Activated CD4-positive, alpha-beta T cell treated with anti-CD3 and anti-CD28 coated beads for 36 hours (primary cell): ENCODE measurements around the gene KCNK16. TPM values are rescaled to one million over a fixed set of nuclear protein-coding genes. Genes with fewer than 3 reads are reported as not detected.

ENCODE experiments used
- ATAC-seq: fragments of 200-7000 bp; cut with Tn5 transposase; one replicate; pipeline ENCODE4 v1.10.0; 2021; ENCODE audit warnings: mild to moderate bottlenecking, moderate library complexity
- CTCF ChIA-PET: fragments of 350-600 bp; sonication (Branson Sonifier 250); formaldehyde crosslinking; loops from one replicate; lab custom pipeline; 2021; ENCODE audit warnings: antibody characterized with exemption; lab: Charles Lee
- POLR2A ChIA-PET: fragments of 350-600 bp; sonication (Branson Sonifier 250); formaldehyde crosslinking; loops from one replicate; lab custom pipeline; 2021; ENCODE audit warnings: antibody characterized with exemption, inconsistent platforms; lab: Charles Lee
- DNase-seq: peaks from one replicate; pipeline ENCODE4 v3.0.0-alpha.2; 2020
- H3K27ac Mint-ChIP-seq: one replicate; pipeline ENCODE4 v1.8.0; 2021; ENCODE audit warnings: mixed read lengths
- H3K27me3 Mint-ChIP-seq: one replicate; pipeline ENCODE4 v1.8.0; 2021; ENCODE audit warnings: mixed read lengths
- H3K36me3 Mint-ChIP-seq: one replicate; pipeline ENCODE4 v1.8.0; 2021; ENCODE audit warnings: low read depth, mixed read lengths
- H3K4me1 Mint-ChIP-seq: one replicate; pipeline ENCODE4 v1.8.0; 2021; ENCODE audit warnings: mixed read lengths
- H3K4me3 Mint-ChIP-seq: one replicate; pipeline ENCODE4 v1.8.0; 2021; ENCODE audit warnings: mild to moderate bottlenecking, moderate library complexity, mixed read lengths
- H3K9me3 Mint-ChIP-seq: one replicate; pipeline ENCODE4 v1.8.0; 2021; ENCODE audit warnings: low read depth, mixed read lengths
- intact Hi-C, 2 experiments: fragments of 100-400 bp; cut with DNase I in 1 of 2; cut with micrococcal nuclease in 1 of 2; formaldehyde crosslinking; loops; one replicate each; pipeline versions ENCODE4 v1.14.2 to v1.15.1; 2022 to 2024; cut with DNase I, micrococcal nuclease
- total RNA-seq, 2 experiments: library from RNA; stranded (reverse); gene quantifications; one replicate each; pipeline ENCODE4 v1.2.3, GENCODE V29; 2021

KCNK16 gene
- total RNA-seq, 2 experiments from 2014 or later, result not detected

- CTCF ChIA-PET, result no interaction called here
- no peaks in the 10 kb centered on the region for H3K9me3 Mint-ChIP-seq
- ATAC-seq, result no peak
These were observed 49.1 kb downstream of the KCNK16 start for GRCh38 chr6:39273406-39273821.

GRCh38 chr6:39269961-39270360 is 52.5 kb downstream of the KCNK16 start:
- peaks cover 4% of the 10 kb centered on the region for H3K4me1 Mint-ChIP-seq
- intact Hi-C loops, result no loop called here
- POLR2A ChIA-PET, result no interaction called here
- H3K27ac Mint-ChIP-seq, result no peak overlapping the region
- H3K27me3 Mint-ChIP-seq, result no peaks in the 10 kb centered on the region
- no peak overlapping the region for H3K4me3 Mint-ChIP-seq
- no peaks in the 10 kb centered on the region for H3K9me3 Mint-ChIP-seq
- ATAC-seq (no peak), DNase-seq (no peak)
- H3K36me3 Mint-ChIP-seq, result no peaks in the 10 kb centered on the region
- CTCF ChIA-PET, result interaction anchor here (1.2 kb wide), 1 partner anchor 102 kb away, joined by 5 read pairs; no protein-coding TSS in a partner anchor

More at GRCh38 chr6:39273406-39273821, 49.1 kb downstream of the KCNK16 start:
- H3K4me1 Mint-ChIP-seq, result no peaks in the 10 kb centered on the region
- POLR2A ChIA-PET, result interaction anchor here (0.5 kb wide), 1 partner anchor 162 kb away, joined by 3 read pairs; no protein-coding TSS in a partner anchor
- no peak overlapping the region for H3K4me3 Mint-ChIP-seq
- no peaks in the 10 kb centered on the region for H3K27me3 Mint-ChIP-seq
- H3K27ac Mint-ChIP-seq, result no peak overlapping the region
- intact Hi-C loops, result no loop called here
- H3K36me3 Mint-ChIP-seq, result no peaks in the 10 kb centered on the region
- DNase-seq, result no peak

GRCh38 chr6:39268721-39269120 is 53.8 kb downstream of the KCNK16 start:
- ChIA-PET CTCF (no interaction called here), POLR2A (no interaction called here)
- Mint-ChIP-seq H3K27me3 (no peaks in the 10 kb centered on the region), H3K27ac (no peak overlapping the region), H3K4me1 (peaks cover 11% of the 10 kb centered on the region), H3K9me3 (no peaks in the 10 kb centered on the region), H3K4me3 (no peak overlapping the region), H3K36me3 (no peaks in the 10 kb centered on the region)
- DNase-seq, result no peak
- no peak for ATAC-seq
- intact Hi-C loops, result no loop called here

DNA sequence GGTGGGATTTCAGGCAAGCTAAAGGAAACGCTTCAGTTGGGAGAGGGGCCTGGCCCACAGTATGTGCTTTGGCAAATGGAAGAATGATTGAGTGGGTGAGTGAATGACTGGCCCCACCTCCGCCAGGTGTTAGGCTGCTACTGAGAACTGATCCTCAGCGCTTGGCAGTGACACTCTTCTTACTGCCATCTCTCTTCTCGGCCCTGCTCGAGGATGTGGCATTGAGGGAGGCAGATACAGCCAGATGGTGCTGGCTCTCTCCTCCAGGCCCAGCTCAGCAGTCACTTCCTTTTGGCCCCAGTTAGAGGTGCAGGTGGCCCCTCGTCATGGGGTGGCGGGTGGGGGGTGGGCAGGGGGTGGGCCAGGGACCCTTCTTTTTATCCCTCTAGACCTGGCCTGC is 54.3 kb downstream of the KCNK16 start:
- Mint-ChIP-seq H3K4me3 (no peak overlapping the region), H3K9me3 (no peaks in the 10 kb centered on the region), H3K4me1 (peaks cover 16% of the 10 kb centered on the region), H3K27me3 (no peaks in the 10 kb centered on the region), H3K27ac (no peak overlapping the region), H3K36me3 (no peaks in the 10 kb centered on the region)
- CTCF ChIA-PET, result no interaction called here
- POLR2A ChIA-PET, result no interaction called here
- no peak for ATAC-seq
- intact Hi-C loops, result no loop called here
- no peak for DNase-seq

DNA sequence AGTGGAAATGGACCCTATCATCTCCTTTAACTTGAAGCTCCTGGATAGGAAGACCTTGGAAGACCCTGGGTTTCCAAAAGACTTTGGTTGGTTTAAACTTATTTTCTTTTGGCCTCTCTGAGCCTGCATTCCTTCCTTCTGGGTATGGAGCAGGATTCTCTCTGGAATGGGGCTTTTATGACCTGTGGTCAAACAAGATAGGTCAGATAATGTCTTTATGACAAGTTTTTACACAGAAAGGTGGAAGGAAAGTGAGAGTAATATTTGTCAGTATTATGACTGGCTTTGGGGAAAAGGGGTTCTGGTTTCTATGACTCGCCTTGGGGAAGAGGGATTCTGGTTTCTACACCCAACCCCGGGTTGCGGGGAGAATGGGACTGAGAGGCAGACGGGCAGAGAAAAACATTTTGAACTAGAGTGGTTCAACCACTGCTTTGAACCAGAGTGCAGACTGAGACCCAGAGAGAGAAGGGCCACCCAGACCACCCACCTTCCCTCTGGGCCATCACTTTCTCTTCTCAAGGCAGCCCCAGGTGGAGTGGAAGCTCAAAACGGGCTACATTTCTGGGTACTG is 55.6 kb downstream of the KCNK16 start:
- H3K9me3 Mint-ChIP-seq, result no peaks in the 10 kb centered on the region
- H3K27me3 Mint-ChIP-seq, result peaks cover 2% of the 10 kb centered on the region
- peaks cover 17% of the 10 kb centered on the region for H3K4me1 Mint-ChIP-seq
- no peak overlapping the region for H3K4me3 Mint-ChIP-seq
- ATAC-seq (no peak), DNase-seq (no peak)
- intact Hi-C loops, result no loop called here
- CTCF ChIA-PET, result no interaction called here
- POLR2A ChIA-PET, result no interaction called here
- no peak overlapping the region for H3K27ac Mint-ChIP-seq
- H3K36me3 Mint-ChIP-seq, result no peaks in the 10 kb centered on the region

GRCh38 chr6:39266375-39266774 is 56.1 kb downstream of the KCNK16 start:
- intact Hi-C loops, result no loop called here
- CTCF ChIA-PET, result no interaction called here
- peaks cover 17% of the 10 kb centered on the region for H3K4me1 Mint-ChIP-seq
- no peaks in the 10 kb centered on the region for H3K9me3 Mint-ChIP-seq
- POLR2A ChIA-PET, result no interaction called here
- H3K4me3 Mint-ChIP-seq, result no peak overlapping the region
- DNase-seq, result no peak
- H3K36me3 Mint-ChIP-seq, result no peaks in the 10 kb centered on the region
- H3K27me3 Mint-ChIP-seq, result peaks cover 3% of the 10 kb centered on the region
- ATAC-seq, result no peak
- no peak overlapping the region for H3K27ac Mint-ChIP-seq

Other genes with a start within 250 kb of the KCNK16 start
- 10 to 100 TPM; 14.1 to 16.7 TPM for gene SAYSD1, start 207.5 kb downstream of the KCNK16 start, total RNA-seq
- 10 to 100 TPM; 12.7 to 15.8 TPM for gene KCNK5, start 93.2 kb downstream of the KCNK16 start, total RNA-seq
- gene KCNK17, start 8.3 kb downstream of the KCNK16 start, total RNA-seq, result not detected